ENCODE data around the gene NATD1.

- TF ChIP-seq, protein P1, sequence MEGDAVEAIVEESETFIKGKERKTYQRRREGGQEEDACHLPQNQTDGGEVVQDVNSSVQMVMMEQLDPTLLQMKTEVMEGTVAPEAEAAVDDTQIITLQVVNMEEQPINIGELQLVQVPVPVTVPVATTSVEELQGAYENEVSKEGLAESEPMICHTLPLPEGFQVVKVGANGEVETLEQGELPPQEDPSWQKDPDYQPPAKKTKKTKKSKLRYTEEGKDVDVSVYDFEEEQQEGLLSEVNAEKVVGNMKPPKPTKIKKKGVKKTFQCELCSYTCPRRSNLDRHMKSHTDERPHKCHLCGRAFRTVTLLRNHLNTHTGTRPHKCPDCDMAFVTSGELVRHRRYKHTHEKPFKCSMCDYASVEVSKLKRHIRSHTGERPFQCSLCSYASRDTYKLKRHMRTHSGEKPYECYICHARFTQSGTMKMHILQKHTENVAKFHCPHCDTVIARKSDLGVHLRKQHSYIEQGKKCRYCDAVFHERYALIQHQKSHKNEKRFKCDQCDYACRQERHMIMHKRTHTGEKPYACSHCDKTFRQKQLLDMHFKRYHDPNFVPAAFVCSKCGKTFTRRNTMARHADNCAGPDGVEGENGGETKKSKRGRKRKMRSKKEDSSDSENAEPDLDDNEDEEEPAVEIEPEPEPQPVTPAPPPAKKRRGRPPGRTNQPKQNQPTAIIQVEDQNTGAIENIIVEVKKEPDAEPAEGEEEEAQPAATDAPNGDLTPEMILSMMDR (conservative IDR thresholded peaks at IDR 0.05; ENCODE audit: low read depth, low read length), result no peak
- TF ChIP-seq EZH2 (IDR thresholded peaks at IDR 0.05; ENCODE audit: borderline replicate concordance, low read depth, low read length, poor library complexity, severe bottlenecking), result no peak
Measured at GRCh38 chr17:21247552-21248258, 5.5 kb downstream of the NATD1 start.
